A549 (cell line): ENCODE results near the gene OVAAL.

Source experiments
- CTCF ChIP-seq: fragments of >200 bp; sonication (Bioruptor Twin); formaldehyde crosslinking; IDR thresholded peaks from 3 replicates; pipeline ENCODE4 v1.5.1; 2016
- EP300 ChIP-seq, 2 experiments: fragments of >200 bp; sonication (Bioruptor Twin); formaldehyde crosslinking; IDR thresholded peaks; 2 replicates in 1 of 2; 3 replicates in 1 of 2; pipeline ENCODE4 v1.6.1; 2016 to 2017
- ESRRA ChIP-seq: fragments of 150-350 bp; IDR thresholded peaks from 2 replicates; pipeline ENCODE4 v1.6.1; 2014; ENCODE audit warnings: mild to moderate bottlenecking, low read length, borderline replicate concordance
- FOSB ChIP-seq: fragments of 250-450 bp; sonication (Bioruptor Pico); IDR thresholded peaks from 2 replicates; pipeline ENCODE4 v1.5.0; 2020; ENCODE audit warnings: mild to moderate bottlenecking, moderate library complexity
- JUNB ChIP-seq: fragments of >200 bp; sonication (Bioruptor Twin); formaldehyde crosslinking; IDR thresholded peaks from 2 replicates; pipeline ENCODE4 v1.6.1; 2016
- MAFK ChIP-seq: fragments of 450-650 bp; IDR thresholded peaks from 2 replicates; pipeline ENCODE4 v1.6.1; 2014; ENCODE audit not compliant: partially characterized antibody
- POLR2A ChIP-seq: IDR thresholded peaks from 2 replicates; pipeline ENCODE4 v1.6.1; 2012; ENCODE audit warnings: mild to moderate bottlenecking, low read length
- RCOR1 ChIP-seq: fragments of 150-350 bp; IDR thresholded peaks from 2 replicates; pipeline ENCODE4 v1.6.1; 2014; ENCODE audit warnings: antibody characterized with exemption, low read length, low read depth
- RNF2 ChIP-seq: fragments of 200-600 bp; sonication (generic); IDR thresholded peaks from 2 replicates; pipeline ENCODE4 v1.6.1; 2016; ENCODE audit warnings: low read depth, mild to moderate bottlenecking, antibody characterized with exemption, moderate library complexity, borderline replicate concordance
- TP53 ChIP-seq: fragments of 250-450 bp; sonication (Bioruptor Pico); IDR thresholded peaks from 2 replicates; pipeline ENCODE4 v1.5.0; 2021; ENCODE audit warnings: mild to moderate bottlenecking, moderate library complexity
- ZC3H11A ChIP-seq: fragments of 450-650 bp; IDR thresholded peaks from 2 replicates; pipeline ENCODE4 v1.6.1; 2014; ENCODE audit warnings: antibody characterized with exemption, mild to moderate bottlenecking
- ZFP36 ChIP-seq: fragments of 450-650 bp; IDR thresholded peaks from 2 replicates; pipeline ENCODE4 v1.6.1; 2014; ENCODE audit warnings: borderline replicate concordance; ENCODE audit not compliant: partially characterized antibody

- TF ChIP-seq ZC3H11A, result no peak
- no peak for TF ChIP-seq CTCF
- no peak for TF ChIP-seq POLR2A
- TF ChIP-seq JUNB, result no peak
- no peak for TF ChIP-seq RNF2
- TF ChIP-seq TP53 (CRISPR knock-in tag), result no peak
- TF ChIP-seq EP300 (IDR thresholded peaks at IDR 0.05), result no peak
- no peak for TF ChIP-seq FOSB (CRISPR knock-in tag)
- TF ChIP-seq MAFK, result no peak
- TF ChIP-seq ESRRA, result no peak
- TF ChIP-seq RCOR1, result no peak
- no peak for TF ChIP-seq ZFP36
Measured at GRCh38 chr1:180585994-180586359, 27.2 kb downstream of the OVAAL start.
